ENCODE measurements around the gene TBX19.

The TBX19 gene

GRCh38 chr1:168303716-168304540 is 23.3 kb downstream of the TBX19 start:
- POLR2A ChIA-PET, result no interaction called here
- TF ChIP-seq ZNF384 (IDR thresholded peaks at IDR 0.05), result no peak
- no peak for TF ChIP-seq SP1 (IDR thresholded peaks at IDR 0.05)
- no peak for TF ChIP-seq FOXM1 (IDR thresholded peaks at IDR 0.05; ENCODE audit: borderline replicate concordance)
- no peak for TF ChIP-seq ARNT (IDR thresholded peaks at IDR 0.05)
- no peak for TF ChIP-seq LEF1 (IDR thresholded peaks at IDR 0.05; ENCODE audit: borderline replicate concordance)
- no peak for TF ChIP-seq TARDBP (IDR thresholded peaks at IDR 0.05)
- no peak for TF ChIP-seq FOXA1 (IDR thresholded peaks at IDR 0.05)
- TF ChIP-seq ELF4 (IDR thresholded peaks at IDR 0.05), result no peak
- no peak for TF ChIP-seq SUZ12 (IDR thresholded peaks at IDR 0.05)
- no peak for TF ChIP-seq L3MBTL2 (conservative IDR thresholded peaks at IDR 0.05)
- TF ChIP-seq PKNOX1 (IDR thresholded peaks at IDR 0.05), result no peak
- DNase-seq (ENCODE audit: extremely low spot score), result no peak
- CTCF ChIA-PET, result no interaction called here

GRCh38 chr1:168304865-168305264 is 24.2 kb downstream of the TBX19 start:
- no peak for TF ChIP-seq FOXK2 (IDR thresholded peaks at IDR 0.05)
- TF ChIP-seq HDGF (IDR thresholded peaks at IDR 0.05; ENCODE audit: borderline replicate concordance), result no peak
- TF ChIP-seq L3MBTL2 (conservative IDR thresholded peaks at IDR 0.05), result no peak
- TF ChIP-seq ZNF384 (IDR thresholded peaks at IDR 0.05), result no peak
- TF ChIP-seq SUZ12 (IDR thresholded peaks at IDR 0.05), result no peak
- no peak for TF ChIP-seq TARDBP (IDR thresholded peaks at IDR 0.05)
- no peak for TF ChIP-seq NFRKB (IDR thresholded peaks at IDR 0.05)
- no peak for TF ChIP-seq BHLHE40 (IDR thresholded peaks at IDR 0.05; ENCODE audit: borderline replicate concordance)
- no peak for TF ChIP-seq FOXM1 (IDR thresholded peaks at IDR 0.05; ENCODE audit: borderline replicate concordance)
- ChIA-PET POLR2A (no interaction called here), CTCF (interaction anchor here (0.5 kb wide), 1 partner anchor 220 kb away, joined by 3 read pairs; no protein-coding TSS in a partner anchor)
- no peak for DNase-seq (ENCODE audit: extremely low spot score)

GRCh38 chr1:168312718-168313604 is 32.3 kb downstream of the TBX19 start:
- ChIA-PET CTCF (no interaction called here), POLR2A (no interaction called here)

GRCh38 chr1:168316142-168316541 is 35.5 kb downstream of the TBX19 start:
- TF ChIP-seq PKNOX1 (IDR thresholded peaks at IDR 0.05) (no peak), NFRKB (IDR thresholded peaks at IDR 0.05) (no peak)
- ChIA-PET CTCF (no interaction called here), POLR2A (no interaction called here)
- DNase-seq (ENCODE audit: extremely low spot score), result no peak

More at GRCh38 chr1:168312718-168313604, 32.3 kb downstream of the TBX19 start:
- no peak for DNase-seq (ENCODE audit: extremely low spot score)
- no peak for TF ChIP-seq SUZ12 (IDR thresholded peaks at IDR 0.05)
- TF ChIP-seq CTBP1 (IDR thresholded peaks at IDR 0.05; ENCODE audit: borderline replicate concordance), result no peak
- TF ChIP-seq ELF4 (IDR thresholded peaks at IDR 0.05), result no peak
- no peak for TF ChIP-seq ARNT (IDR thresholded peaks at IDR 0.05)
- TF ChIP-seq TARDBP (IDR thresholded peaks at IDR 0.05), result no peak
- TF ChIP-seq FOXA1 (IDR thresholded peaks at IDR 0.05), result no peak
- no peak for TF ChIP-seq NFRKB (IDR thresholded peaks at IDR 0.05)
- TF ChIP-seq BHLHE40 (IDR thresholded peaks at IDR 0.05; ENCODE audit: borderline replicate concordance), result no peak
- no peak for TF ChIP-seq FOXM1 (IDR thresholded peaks at IDR 0.05; ENCODE audit: borderline replicate concordance)
- no peak for TF ChIP-seq HDGF (IDR thresholded peaks at IDR 0.05; ENCODE audit: borderline replicate concordance)
- TF ChIP-seq FOXK2 (IDR thresholded peaks at IDR 0.05), result no peak
- no peak for TF ChIP-seq LEF1 (IDR thresholded peaks at IDR 0.05; ENCODE audit: borderline replicate concordance)
- no peak for TF ChIP-seq SP1 (IDR thresholded peaks at IDR 0.05)
- no peak for TF ChIP-seq L3MBTL2 (conservative IDR thresholded peaks at IDR 0.05)
- no peak for TF ChIP-seq PKNOX1 (IDR thresholded peaks at IDR 0.05)
- TF ChIP-seq ZNF384 (IDR thresholded peaks at IDR 0.05), result no peak

- ChIA-PET POLR2A (no interaction called here), CTCF (no interaction called here)
- TF ChIP-seq SUZ12 (IDR thresholded peaks at IDR 0.05) (no peak), ELF4 (IDR thresholded peaks at IDR 0.05) (no peak)
- DNase-seq (ENCODE audit: extremely low spot score), result no peak
These were observed 36.6 kb downstream of the TBX19 start for GRCh38 chr1:168317309-168317708.

- no peak for DNase-seq (ENCODE audit: extremely low spot score)
- ChIA-PET POLR2A (no interaction called here), CTCF (no interaction called here)
- TF ChIP-seq FOXK2 (IDR thresholded peaks at IDR 0.05) (no peak), L3MBTL2 (conservative IDR thresholded peaks at IDR 0.05) (no peak), CTBP1 (IDR thresholded peaks at IDR 0.05; ENCODE audit: borderline replicate concordance) (no peak), SP1 (IDR thresholded peaks at IDR 0.05) (no peak), ZNF384 (IDR thresholded peaks at IDR 0.05) (no peak), NFRKB (IDR thresholded peaks at IDR 0.05) (no peak), PKNOX1 (IDR thresholded peaks at IDR 0.05) (no peak), LEF1 (IDR thresholded peaks at IDR 0.05; ENCODE audit: borderline replicate concordance) (no peak), FOXM1 (IDR thresholded peaks at IDR 0.05; ENCODE audit: borderline replicate concordance) (no peak), SUZ12 (IDR thresholded peaks at IDR 0.05) (no peak), ELF4 (IDR thresholded peaks at IDR 0.05) (no peak), FOXA1 (IDR thresholded peaks at IDR 0.05) (no peak)
These were observed 39.0 kb downstream of the TBX19 start for GRCh38 chr1:168319691-168320090.

Measured in HEK293T (cell line).